ENCODE data around the gene NEURL1. TPM values are rescaled to one million over a fixed set of nuclear protein-coding genes. Genes with fewer than 3 reads are reported as not detected.

The NEURL1 gene
- total RNA-seq, 4 donors from 2014 or later: 0.19 TPM; not detected in 3

DNA sequence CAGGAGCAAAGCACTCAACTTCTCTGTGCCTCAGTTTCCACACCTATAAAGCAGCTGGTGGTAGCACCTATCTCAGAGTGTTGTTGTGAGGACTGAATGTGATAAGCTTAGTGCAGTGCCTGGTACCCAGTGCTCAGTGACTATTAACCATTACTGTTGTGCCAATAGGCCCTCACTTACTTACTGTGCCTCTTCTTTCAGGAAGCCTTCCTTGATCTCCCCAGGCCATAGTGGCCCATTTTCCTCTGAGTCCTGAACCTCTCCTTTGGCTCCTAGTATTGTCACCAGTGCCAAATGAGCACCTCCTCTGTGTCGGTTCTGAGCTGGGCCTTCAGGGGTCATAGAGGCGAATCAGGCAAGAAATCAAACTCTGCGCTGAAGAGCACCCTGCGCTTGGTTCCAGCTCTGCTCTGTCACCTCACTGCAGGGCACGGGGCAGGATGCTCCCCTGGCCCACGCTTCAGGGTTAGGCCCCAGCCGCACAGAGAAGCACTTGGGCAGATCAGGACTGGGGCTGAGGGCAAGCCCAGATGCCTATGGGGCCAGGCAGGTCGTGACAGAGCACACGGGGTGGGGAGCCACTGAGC lies 37.3 kb upstream of the NEURL1 start:
- H3K4me3 ChIP-seq: no peak overlapping the region
- H3K27ac ChIP-seq: no peak overlapping the region
- WGBS, 2 donors: 58 to 67% methylated on average over 5 to 6 of the region's 9 CpGs
- TF ChIP-seq, protein P1, sequence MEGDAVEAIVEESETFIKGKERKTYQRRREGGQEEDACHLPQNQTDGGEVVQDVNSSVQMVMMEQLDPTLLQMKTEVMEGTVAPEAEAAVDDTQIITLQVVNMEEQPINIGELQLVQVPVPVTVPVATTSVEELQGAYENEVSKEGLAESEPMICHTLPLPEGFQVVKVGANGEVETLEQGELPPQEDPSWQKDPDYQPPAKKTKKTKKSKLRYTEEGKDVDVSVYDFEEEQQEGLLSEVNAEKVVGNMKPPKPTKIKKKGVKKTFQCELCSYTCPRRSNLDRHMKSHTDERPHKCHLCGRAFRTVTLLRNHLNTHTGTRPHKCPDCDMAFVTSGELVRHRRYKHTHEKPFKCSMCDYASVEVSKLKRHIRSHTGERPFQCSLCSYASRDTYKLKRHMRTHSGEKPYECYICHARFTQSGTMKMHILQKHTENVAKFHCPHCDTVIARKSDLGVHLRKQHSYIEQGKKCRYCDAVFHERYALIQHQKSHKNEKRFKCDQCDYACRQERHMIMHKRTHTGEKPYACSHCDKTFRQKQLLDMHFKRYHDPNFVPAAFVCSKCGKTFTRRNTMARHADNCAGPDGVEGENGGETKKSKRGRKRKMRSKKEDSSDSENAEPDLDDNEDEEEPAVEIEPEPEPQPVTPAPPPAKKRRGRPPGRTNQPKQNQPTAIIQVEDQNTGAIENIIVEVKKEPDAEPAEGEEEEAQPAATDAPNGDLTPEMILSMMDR (IDR thresholded peaks at IDR 0.05): no peak
- TF ChIP-seq POLR2A (IDR thresholded peaks at IDR 0.05): no peak
- H3K36me3 ChIP-seq: no peaks in the 10 kb centered on the region
- peaks cover 0 to 3% (median 0%) of the 10 kb centered on the region in 4 donors for H3K27me3 ChIP-seq
- no peaks in the 10 kb centered on the region for H3K9me3 ChIP-seq
- peaks cover 0 to 24% (median 1%) of the 10 kb centered on the region in 3 donors for H3K4me1 ChIP-seq
- intact Hi-C loops (cut with DNase I): no loop called here
- no peak for DNase-seq

GRCh38 chr10:103457176-103457712 lies 36.3 kb upstream of the NEURL1 start:
- no peak for DNase-seq
- intact Hi-C loops (cut with DNase I): no loop called here
- Histone ChIP-seq H3K27ac (no peak overlapping the region), H3K36me3 (no peaks in the 10 kb centered on the region), H3K27me3 (peaks cover 0 to 3% (median 0%) of the 10 kb centered on the region in 4 donors), H3K9me3 (no peaks in the 10 kb centered on the region), H3K4me1 (peaks cover 0 to 14% (median 0%) of the 10 kb centered on the region in 3 donors), H3K4me3 (no peak overlapping the region)
- no peak for TF ChIP-seq POLR2A (IDR thresholded peaks at IDR 0.05)
- TF ChIP-seq, protein P1 (IDR thresholded peaks at IDR 0.05): no peak
- WGBS, 2 donors: 53 to 80% methylated on average over 2 to 6 of the region's 8 CpGs

DNA sequence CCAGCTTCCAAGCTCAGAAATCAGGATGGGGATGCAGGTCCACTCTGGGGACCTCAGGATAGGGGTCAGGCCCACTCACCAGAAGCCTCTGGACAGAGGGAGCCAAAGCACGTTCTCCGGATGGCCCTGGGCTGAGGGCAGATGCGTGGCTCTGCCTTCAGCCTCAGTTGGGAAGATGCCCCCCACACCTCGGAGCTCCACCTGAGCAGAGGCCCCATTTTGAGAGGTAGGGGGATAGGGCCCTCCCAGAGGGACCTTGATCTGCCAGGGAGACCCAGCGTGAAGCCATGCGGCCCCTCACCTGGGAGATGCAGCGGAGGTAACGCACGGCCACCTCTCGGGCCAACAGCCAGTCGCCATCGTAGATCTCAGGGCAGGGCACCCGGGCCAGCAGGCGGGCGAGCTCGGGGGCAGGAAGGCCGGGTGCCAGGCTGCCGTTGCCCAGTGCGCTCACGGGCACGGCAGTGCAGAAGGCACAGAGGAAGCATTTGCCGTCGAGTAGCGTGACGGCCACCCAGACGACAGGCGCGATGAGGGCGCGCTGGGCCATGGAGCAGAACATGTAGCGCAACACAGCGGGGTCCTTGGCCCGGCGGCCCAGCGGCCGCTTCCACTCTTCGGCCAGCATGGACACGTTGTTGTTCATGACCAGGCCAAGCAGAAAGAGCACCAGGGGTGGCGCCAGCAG lies 35.5 kb upstream of the NEURL1 start:
- intact Hi-C loops (cut with DNase I): no loop called here
- H3K36me3 ChIP-seq: no peaks in the 10 kb centered on the region
- H3K27me3 ChIP-seq: no peaks in the 10 kb centered on the region
- no peaks in the 10 kb centered on the region for H3K9me3 ChIP-seq
- DNase-seq: no peak
- no peak overlapping the region for H3K27ac ChIP-seq
- no peak for TF ChIP-seq POLR2A (IDR thresholded peaks at IDR 0.05)
- TF ChIP-seq, protein P1 (IDR thresholded peaks at IDR 0.05): no peak
- peaks cover 0 to 6% (median 0%) of the 10 kb centered on the region in 3 donors for H3K4me1 ChIP-seq
- 97% methylated on average over 9 of the region's 39 CpGs; no CpG with 5 or more reads in 1 of the 2 donors for WGBS, 2 donors
- H3K4me3 ChIP-seq: no peak overlapping the region

- Histone ChIP-seq H3K27ac (no peak within 1 kb of the TSS), H3K36me3 (no peaks in the 10 kb centered on the region), H3K4me1 (peaks cover 0 to 5% (median 0%) of the 10 kb centered on the region in 3 donors), H3K9me3 (no peaks in the 10 kb centered on the region), H3K27me3 (no peaks in the 10 kb centered on the region), H3K4me3 (no peak within 1 kb of the TSS)
- TF ChIP-seq, protein P1 (IDR thresholded peaks at IDR 0.05): no peak
- TF ChIP-seq POLR2A (IDR thresholded peaks at IDR 0.05): no peak
- 87% methylated on average over 3 of the region's 9 CpGs; no CpG with 5 or more reads in 1 of the 2 donors for WGBS, 2 donors
- intact Hi-C loops (cut with DNase I): no loop called here
- no peak for DNase-seq
These were observed 34.8 kb upstream of the NEURL1 start, which contains the start of gene CALHM1 for GRCh38 chr10:103458720-103459119. TSS of gene CALHM1 (minus strand) at chr10:103458900. CDS start at chr10:103458751, 149 bp downstream.

DNA sequence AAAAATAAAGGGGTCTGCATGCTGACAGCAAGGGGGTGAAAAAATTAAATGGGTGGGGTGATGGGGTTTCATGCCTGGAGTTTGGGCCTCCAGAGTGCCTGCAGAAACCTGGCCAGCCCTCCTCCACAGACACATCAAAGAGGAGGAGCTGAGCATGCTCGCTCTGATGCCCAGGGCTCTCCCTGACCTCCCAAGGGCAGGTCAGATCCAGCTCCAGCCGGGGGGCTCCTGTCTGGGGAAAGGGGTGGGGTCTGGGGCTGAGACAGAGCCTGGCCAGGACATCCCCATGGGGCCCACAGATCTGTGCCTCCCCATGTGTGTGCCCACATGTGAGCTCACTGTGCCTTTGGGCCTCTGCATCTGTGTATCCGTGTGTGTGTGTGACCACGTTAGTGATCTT lies 33.9 kb upstream of the NEURL1 start:
- H3K4me1 ChIP-seq: peaks cover 0 to 5% (median 0%) of the 10 kb centered on the region in 3 donors
- no peak overlapping the region for H3K27ac ChIP-seq
- H3K36me3 ChIP-seq: no peaks in the 10 kb centered on the region
- WGBS, 2 donors: 82% methylated on average over 3 of the region's 4 CpGs; no CpG with 5 or more reads in 1 of the 2 donors
- intact Hi-C loops (cut with DNase I): no loop called here
- no peak for DNase-seq
- TF ChIP-seq, protein P1 (IDR thresholded peaks at IDR 0.05): no peak
- no peak for TF ChIP-seq POLR2A (IDR thresholded peaks at IDR 0.05)
- H3K4me3 ChIP-seq: no peak overlapping the region
- peaks cover 0 to 4% (median 0%) of the 10 kb centered on the region in 4 donors for H3K27me3 ChIP-seq
- no peaks in the 10 kb centered on the region for H3K9me3 ChIP-seq

All from esophagus squamous epithelium (tissue), 5 donors.